Activated T-cell treated with anti-CD3 and anti-CD28 coated beads, Interleukin-2, amount 50 U/mL, for 48 hours (primary cell): Measurements from ENCODE around the gene SSTR3.

Experiments
- DNase-seq, 2 experiments: peaks; one replicate each; pipeline ENCODE4 v3.0.0-alpha.2; 2020

The SSTR3 gene

DNA sequence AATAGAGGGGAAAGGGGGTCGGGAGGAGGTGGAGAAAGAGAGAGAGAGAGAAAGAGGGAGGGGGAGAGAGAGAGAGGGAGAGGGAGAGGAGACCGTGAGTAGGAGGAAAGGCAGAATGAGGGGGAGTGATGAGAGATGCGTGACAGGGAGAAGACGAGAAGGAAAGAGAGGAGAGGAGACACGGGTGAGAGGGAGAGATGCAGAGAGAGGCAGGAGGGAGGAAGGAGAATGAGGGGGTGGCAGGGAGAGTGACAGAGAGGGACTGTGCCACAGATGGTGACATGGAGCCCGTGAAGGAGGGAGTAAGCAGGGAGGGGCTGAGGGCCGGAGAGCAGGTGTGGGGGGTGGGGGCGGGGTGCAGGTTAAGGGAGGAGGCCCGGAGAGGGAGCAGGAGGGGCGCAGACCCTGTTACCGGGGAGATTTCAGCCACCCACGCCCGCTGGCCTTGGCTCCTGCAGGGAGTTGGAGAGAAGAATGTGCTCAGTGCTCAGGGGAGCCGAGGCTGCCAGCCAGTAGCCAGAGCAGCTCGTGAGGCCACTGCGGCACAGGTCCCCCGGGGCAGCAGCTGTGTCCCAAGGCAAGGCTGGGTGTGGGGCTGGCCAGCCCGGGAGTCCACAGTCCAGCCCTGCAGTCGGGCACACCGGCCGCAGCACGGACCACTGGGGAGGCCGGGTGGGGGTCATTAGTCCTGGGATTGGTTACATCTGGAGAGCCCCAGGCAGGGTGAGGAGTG, at the start of gene SSTR3:
SSTR3 (minus strand) TSS at position 304 of the 733 bp plus-strand sequence. CDS start 4,674 bp downstream, outside the sequence.
- no peak for DNase-seq

DNA sequence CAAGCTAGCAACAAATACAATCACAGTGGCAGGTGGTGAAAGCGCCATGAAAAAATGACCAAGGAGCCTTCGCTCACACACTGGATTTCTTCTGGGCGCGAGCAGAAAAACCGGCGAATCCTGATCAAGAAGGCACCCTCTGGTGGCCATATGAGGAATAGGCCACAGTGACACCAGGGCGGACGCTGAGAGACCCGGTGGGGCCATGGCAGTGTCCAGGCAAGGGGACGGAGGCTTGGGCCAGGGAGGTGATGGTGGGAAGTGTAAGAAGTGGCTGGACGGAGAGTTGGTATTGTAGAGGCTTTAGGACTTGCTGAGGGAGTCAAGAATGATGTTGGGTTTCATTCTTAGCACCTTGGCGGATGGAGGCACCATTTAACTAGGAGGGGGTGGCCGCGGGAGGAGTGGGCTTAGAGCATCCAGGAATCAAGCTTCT, 48.6 kb upstream of the SSTR3 start:
- peak; percentile 79 to 81 for DNase-seq

- DNase-seq: no peak
These were observed 48.0 kb upstream of the SSTR3 start for GRCh38 chr22:37260155-37260795.

GRCh38 chr22:37259540-37260029, 47.3 kb upstream of the SSTR3 start:
- peak; percentile 48 to 54 for DNase-seq

GRCh38 chr22:37258753-37259401, 46.6 kb upstream of the SSTR3 start:
- DNase-seq: peak in 1 of 2 experiments; percentile 18

DNA sequence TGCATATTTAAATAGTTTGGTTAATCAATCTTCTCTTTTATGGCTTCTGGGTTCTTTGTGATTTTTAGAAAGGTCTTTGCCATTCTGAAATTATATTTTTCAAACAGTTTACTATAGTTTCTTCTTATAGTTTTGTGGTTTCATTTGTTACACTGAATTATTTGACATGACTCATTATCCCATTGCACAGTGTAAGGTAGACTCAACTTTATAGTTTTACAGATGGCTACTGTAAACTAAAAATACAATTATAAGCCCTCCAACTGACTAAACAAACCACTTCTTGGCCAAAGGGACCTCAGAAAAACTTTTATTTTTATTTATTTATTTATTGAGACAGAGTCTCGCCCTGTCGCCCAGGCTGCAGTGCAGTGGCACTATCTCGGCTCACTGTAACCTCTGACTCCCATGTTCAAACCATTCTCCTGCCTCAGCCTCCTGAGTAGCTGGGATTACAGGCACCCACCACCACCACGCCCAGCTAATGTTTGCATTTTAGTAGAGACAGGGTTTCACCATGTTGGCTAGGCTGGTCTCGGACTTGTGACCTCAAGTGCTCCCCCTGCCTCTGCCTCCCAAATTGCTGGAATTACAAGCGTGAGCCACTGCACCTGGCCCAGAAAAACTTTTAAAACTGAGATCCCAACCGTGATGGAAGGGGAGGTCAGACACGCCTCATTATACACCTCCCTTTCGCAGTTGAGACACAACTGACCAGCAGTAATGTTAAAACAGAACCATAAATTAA, 45.9 kb upstream of the SSTR3 start:
- peak in 1 of 2 experiments; percentile 9 for DNase-seq

DNA sequence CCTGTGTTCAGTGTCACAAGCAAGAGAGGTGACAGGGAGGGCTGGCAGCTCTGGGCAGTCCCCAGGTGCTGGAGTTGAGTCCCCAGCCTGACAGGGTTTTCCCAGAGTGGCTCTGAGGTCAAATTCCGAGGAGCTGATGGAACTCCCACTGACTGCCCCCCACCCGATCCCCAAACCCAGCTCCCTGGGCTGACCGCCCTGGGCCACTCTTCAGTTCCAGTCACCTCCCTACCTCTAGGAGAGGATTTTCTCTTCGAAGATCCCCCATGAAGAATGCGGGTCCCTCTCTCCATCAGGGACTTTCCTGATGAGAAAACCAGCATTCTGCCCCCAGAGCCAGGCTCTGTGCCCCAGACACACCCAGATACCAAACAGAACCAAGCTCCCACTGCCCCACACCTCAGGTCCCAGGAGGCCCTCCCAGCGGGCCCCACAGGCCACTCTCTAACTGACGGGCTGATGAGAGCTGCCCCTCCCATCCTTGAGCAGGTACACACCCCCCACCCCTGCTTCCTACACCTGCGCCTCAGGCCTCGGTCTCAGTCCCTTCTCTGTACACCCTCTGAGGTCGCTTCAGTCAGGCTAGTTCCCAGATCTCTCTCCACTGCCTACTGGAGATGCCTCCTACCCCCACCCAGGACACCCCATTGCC, 43.9 kb upstream of the SSTR3 start:
- DNase-seq: peak in 1 of 2 experiments; percentile 14

- DNase-seq: no peak
These were observed 43.3 kb upstream of the SSTR3 start for GRCh38 chr22:37255558-37256006.

GRCh38 chr22:37254867-37255233, 42.6 kb upstream of the SSTR3 start:
- no peak for DNase-seq

- peak in 1 of 2 experiments; percentile 1 for DNase-seq
These were observed 42.1 kb upstream of the SSTR3 start for GRCh38 chr22:37254209-37254866.

DNA sequence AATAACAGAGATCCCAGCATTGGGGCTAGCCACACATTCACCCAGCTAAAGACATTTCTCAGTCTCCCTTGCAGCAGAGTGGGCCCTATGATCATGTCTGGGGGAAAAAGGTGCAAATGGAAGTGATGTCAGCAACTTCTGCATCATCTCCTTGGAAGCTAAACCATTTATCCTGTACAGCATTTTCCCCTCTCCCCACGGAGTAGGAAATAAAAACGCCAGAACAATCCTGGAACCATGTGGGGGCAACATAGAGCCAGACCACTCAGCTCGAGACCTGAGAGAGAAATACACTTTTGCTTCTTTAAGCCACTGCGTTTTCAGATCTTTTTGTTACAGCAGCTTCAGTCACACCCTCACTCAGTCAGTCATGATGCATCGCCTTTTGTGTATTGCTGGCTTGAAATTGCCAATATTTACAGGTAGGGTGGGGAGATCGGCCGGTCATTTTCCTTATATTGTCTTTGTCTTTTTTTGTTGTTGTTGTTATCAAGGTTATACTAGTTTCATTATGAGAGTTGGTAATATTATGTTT, 40.9 kb upstream of the SSTR3 start:
- no peak for DNase-seq

GRCh38 chr22:37251836-37252235, 39.6 kb upstream of the SSTR3 start:
- peak in 1 of 2 experiments; percentile 3 for DNase-seq

GRCh38 chr22:37249986-37250385, 37.7 kb upstream of the SSTR3 start:
- DNase-seq: peak in 1 of 2 experiments; percentile 14

DNA sequence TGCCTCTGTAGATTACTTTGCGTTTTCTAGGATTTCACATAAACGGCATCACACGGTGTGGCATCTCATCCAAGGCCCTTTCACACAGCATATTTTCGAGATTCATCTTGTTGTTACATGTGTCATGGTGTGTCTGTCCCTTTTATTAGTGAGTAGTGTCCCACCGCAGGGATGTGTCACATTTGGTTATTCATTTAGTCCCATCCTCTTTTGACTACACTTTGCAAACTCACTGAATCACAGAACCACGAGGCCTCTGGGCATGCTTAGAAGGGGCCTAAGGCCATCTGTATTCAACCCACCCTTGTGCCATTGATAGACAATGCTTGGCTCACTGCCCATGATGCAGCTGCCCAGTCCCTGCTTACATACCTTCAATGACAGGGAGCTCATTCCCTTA, 36.0 kb upstream of the SSTR3 start:
- peak in 1 of 2 experiments; percentile 40 for DNase-seq

DNA sequence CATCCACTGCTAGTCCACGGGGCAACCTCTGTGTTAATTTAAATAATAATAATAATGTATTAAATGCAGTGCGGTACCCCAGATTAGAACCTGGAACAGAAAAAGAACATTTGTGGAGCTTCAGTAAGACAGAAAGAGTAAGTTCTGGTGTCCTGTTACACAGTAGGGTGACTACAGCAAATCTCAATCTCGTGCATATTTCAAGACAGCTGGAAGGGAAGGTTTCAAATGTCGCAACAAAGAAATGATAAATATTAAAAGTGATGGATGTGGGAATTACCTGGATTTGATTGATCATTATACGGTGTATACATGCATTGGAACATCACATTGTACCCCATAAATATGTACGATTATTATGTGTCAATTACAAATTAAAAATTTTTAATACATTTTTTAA, 33.5 kb upstream of the SSTR3 start:
- DNase-seq: no peak

DNA sequence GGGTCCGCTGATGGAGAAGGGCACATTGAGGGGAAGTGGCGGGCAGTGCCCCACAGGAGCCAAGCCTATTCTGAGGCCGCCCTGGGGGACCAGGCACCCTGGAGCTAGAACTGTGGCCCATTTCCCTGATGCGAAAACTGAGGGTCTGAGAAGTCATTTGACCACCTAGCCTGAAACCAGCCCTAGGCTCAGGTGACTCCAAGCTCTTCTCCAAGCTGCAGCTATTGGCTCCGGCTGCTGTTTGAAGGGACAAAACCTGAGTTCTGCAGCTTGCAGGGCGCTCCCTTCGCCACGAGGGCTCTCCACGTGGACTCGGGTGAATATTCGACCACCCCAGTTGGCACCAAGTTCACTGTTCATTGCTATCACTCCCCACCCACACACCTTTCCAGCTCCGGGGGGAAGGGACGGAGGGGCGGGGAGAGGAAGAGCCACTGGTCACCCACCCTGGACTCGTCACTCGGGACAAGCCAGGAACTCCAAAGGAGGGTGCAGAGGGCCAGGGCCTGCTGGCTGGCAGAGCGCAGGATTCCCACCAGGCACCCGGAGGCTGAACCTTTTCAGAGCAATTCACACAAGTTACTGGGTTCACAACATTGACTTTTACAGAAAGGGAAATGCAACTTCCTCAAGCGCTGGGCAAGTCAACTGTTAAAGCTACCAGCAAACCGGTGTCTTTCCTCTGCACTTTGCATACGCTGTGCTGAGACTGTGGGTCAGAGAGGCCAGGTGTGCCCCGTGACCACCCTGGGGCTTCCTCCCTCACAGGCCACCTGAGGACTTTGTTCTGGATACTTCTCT, 32.8 kb upstream of the SSTR3 start:
- peak in 1 of 2 experiments; percentile 35 for DNase-seq

- peak; percentile 93 to 95 for DNase-seq
These were observed 32.0 kb upstream of the SSTR3 start, which contains the start of gene RAC2 for GRCh38 chr22:37244114-37244921. Gene RAC2 (minus strand): TSS chr22:37244269. CDS start chr22:37244148, 121 bp downstream.

DNA sequence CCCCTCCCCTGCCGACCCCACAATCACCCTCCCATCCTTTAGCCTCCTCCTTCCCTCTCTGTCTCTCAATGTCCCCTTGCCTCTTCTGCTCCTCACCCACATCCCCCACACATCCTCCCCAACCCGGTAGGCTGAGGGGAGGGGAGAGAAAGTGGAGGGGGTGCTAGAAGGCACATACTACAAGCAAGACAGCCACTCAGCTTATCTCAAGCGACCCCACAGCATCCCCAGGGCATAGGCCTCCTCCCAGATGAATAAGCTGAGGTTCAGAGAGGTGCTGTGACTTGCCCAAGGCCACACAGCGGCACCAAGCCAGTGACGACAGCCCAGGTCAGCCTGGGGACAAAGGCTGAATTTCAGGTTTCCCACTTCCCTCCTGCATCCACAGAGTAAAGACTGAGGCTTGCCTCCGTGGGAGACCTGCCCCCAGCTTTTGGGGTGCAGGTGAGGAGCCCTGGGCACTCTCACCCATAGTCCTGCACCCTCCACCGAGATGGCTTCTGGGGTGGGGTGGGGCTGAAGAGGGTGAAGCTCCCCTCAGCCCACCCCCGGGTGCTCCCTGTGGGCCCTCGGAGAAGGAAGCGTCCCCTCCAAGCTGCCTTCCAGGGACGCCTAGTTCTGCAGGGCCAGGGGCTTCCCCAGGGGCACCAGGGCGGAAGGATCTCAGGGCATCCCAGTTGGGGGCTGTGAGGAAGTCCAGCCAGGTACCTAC, 31.3 kb upstream of the SSTR3 start:
- DNase-seq: peak in 1 of 2 experiments; percentile 51
